SK-N-SH (cell line): ENCODE results near the gene CCL15. TPM values are rescaled to one million over a fixed set of nuclear protein-coding genes. Genes with fewer than 3 reads are reported as not detected.

Source experiments
- CTCF ChIA-PET: fragments of 300-600, 350-600 bp; formaldehyde crosslinking; extraction: SDS; loops from one replicate; lab custom pipeline; 2021; lab: Yijun Ruan, JAX
- POLR2A ChIA-PET: fragments of 350-600 bp; sonication (Branson Sonifier 250); formaldehyde crosslinking; extraction: SDS; loops from one replicate; lab custom pipeline; 2020; ENCODE audit warnings: antibody characterized with exemption, inconsistent platforms; lab: Yijun Ruan, JAX
- DNase-seq: peaks from one replicate; pipeline ENCODE4 v3.0.0; 2012
- H2AFZ ChIP-seq: fragments of 200-600 bp; sonication (generic); 2 replicates; pipeline ENCODE4 v1.8.1; 2016; ENCODE audit warnings: antibody characterized with exemption, mild to moderate bottlenecking, low read depth
- H3F3A ChIP-seq: fragments of 200-600 bp; sonication (generic); replicated peaks from 2 replicates; pipeline ENCODE3; 2016; ENCODE audit warnings: antibody characterized with exemption, mild to moderate bottlenecking; ENCODE audit not compliant: insufficient read depth
- H3K27ac ChIP-seq, 2 experiments: fragments of 200-500 bp in 1 of 2; fragments of 200-600 bp in 1 of 2; sonication (Bioruptor generic) in 1 of 2; sonication (generic), shearing (Covaris generic) in 1 of 2; 2 replicates each; pipeline versions ENCODE4 v1.5.1 to v1.6.1; 2014 to 2016; ENCODE audit warnings: low read depth in 2 of 2, inconsistent platforms in 1 of 2, low read length in 1 of 2, mild to moderate bottlenecking in 1 of 2, mixed read lengths in 1 of 2
- H3K27me3 ChIP-seq: fragments of 200-600 bp; sonication (generic), shearing (Covaris generic); 2 replicates; pipeline ENCODE4 v1.6.1; 2016; ENCODE audit warnings: mixed run types; ENCODE audit not compliant: insufficient read depth
- H3K36me3 ChIP-seq, 2 experiments: fragments of 200-500 bp in 1 of 2; fragments of 200-600 bp in 1 of 2; sonication (Bioruptor generic) in 1 of 2; sonication (generic) in 1 of 2; replicated peaks in 1 of 2; 2 replicates each; pipeline versions ENCODE3 to v1.5.1; 2014 to 2016; ENCODE audit warnings: low read length in 1 of 2, mild to moderate bottlenecking in 1 of 2; ENCODE audit not compliant: insufficient read depth in 2 of 2, control insufficient read depth in 1 of 2
- H3K4me1 ChIP-seq, 2 experiments: fragments of 200-500 bp in 1 of 2; fragments of 200-600 bp in 1 of 2; sonication (Bioruptor generic) in 1 of 2; sonication (generic), shearing (Covaris generic) in 1 of 2; 2 replicates each; pipeline versions ENCODE4 v1.5.1 to v1.6.1; 2014 to 2016; ENCODE audit warnings: low read depth in 1 of 2, low read length in 1 of 2, mixed run types in 1 of 2; ENCODE audit not compliant: insufficient read depth in 2 of 2, control insufficient read depth in 1 of 2
- H3K4me2 ChIP-seq: fragments of 200-600 bp; sonication (generic), shearing (Covaris generic); 2 replicates; pipeline ENCODE4 v1.6.1; 2017; ENCODE audit warnings: mixed run types
- H3K4me3 ChIP-seq, 2 experiments: fragments of 200-500 bp in 1 of 2; fragments of 200-600 bp in 1 of 2; sonication (Bioruptor generic) in 1 of 2; sonication (generic), shearing (Covaris generic) in 1 of 2; 2 replicates each; pipeline versions ENCODE4 v1.5.1 to v1.8.1; 2014 to 2016; ENCODE audit warnings: low read depth in 2 of 2, inconsistent platforms in 1 of 2, low read length in 1 of 2, mild to moderate bottlenecking in 1 of 2, mixed read lengths in 1 of 2, moderate library complexity in 1 of 2
- H3K79me2 ChIP-seq: fragments of 200-600 bp; sonication (generic); 2 replicates; pipeline ENCODE4 v1.8.1; 2017; ENCODE audit warnings: mild to moderate bottlenecking; ENCODE audit not compliant: insufficient read depth
- H3K9ac ChIP-seq: fragments of 200-600 bp; sonication (generic); 2 replicates; pipeline ENCODE4 v1.6.1; 2017; ENCODE audit warnings: mixed run types
- H3K9me2 ChIP-seq: fragments of 200-600 bp; sonication (generic); 2 replicates; pipeline ENCODE4 v1.6.1; 2017; ENCODE audit warnings: mixed run types
- H3K9me3 ChIP-seq: fragments of 200-600 bp; sonication (generic); 2 replicates; pipeline ENCODE4 v1.6.1; 2017; ENCODE audit warnings: mixed run types, mild to moderate bottlenecking, moderate library complexity
- H4K20me1 ChIP-seq: fragments of 200-600 bp; sonication (generic); 2 replicates; pipeline ENCODE4 v1.6.1; 2017; ENCODE audit warnings: mild to moderate bottlenecking, mixed run types; ENCODE audit not compliant: insufficient read depth
- CHD2 ChIP-seq: fragments of 150-350 bp; IDR thresholded peaks from 2 replicates; pipeline ENCODE4 v1.6.1; 2018; ENCODE audit warnings: low read length; ENCODE audit not compliant: partially characterized antibody
- CTCF ChIP-seq: fragments of 200-600 bp; sonication (generic); IDR thresholded peaks from 2 replicates; pipeline ENCODE4 v1.6.1; 2017; ENCODE audit warnings: antibody characterized with exemption, mild to moderate bottlenecking, moderate library complexity
- EP300 ChIP-seq, 2 experiments: IDR thresholded peaks; 2 replicates each; pipeline versions ENCODE4 v1.4.0 to v1.6.1; 2012; ENCODE audit warnings: borderline replicate concordance in 1 of 2, low read depth in 1 of 2, low read length in 1 of 2
- EZH2phosphoT487 ChIP-seq: fragments of 200-600 bp; sonication (generic); IDR thresholded peaks from 2 replicates; pipeline ENCODE4 v1.6.1; 2017; ENCODE audit warnings: low read depth, mixed run types, mild to moderate bottlenecking, antibody characterized with exemption, moderate library complexity, borderline replicate concordance
- FOXJ3 ChIP-seq: sonication (generic); formaldehyde crosslinking; IDR thresholded peaks from 2 replicates; pipeline ENCODE4 v1.5.1; 2020; ENCODE audit warnings: mild to moderate bottlenecking, missing genetic modification reagents
- FOXM1 ChIP-seq: IDR thresholded peaks from 2 replicates; pipeline ENCODE4 v1.4.0; 2012; ENCODE audit warnings: low read depth, mild to moderate bottlenecking
- GABPA ChIP-seq: IDR thresholded peaks from 2 replicates; pipeline ENCODE4 v1.4.0; 2012; ENCODE audit warnings: low read depth, mild to moderate bottlenecking
- JUND ChIP-seq: IDR thresholded peaks from 2 replicates; pipeline ENCODE4 v1.4.0; 2012
- MAX ChIP-seq: IDR thresholded peaks from 2 replicates; pipeline ENCODE4 v1.4.0; 2012; ENCODE audit warnings: low read depth
- MEF2A ChIP-seq: IDR thresholded peaks from 2 replicates; pipeline ENCODE4 v1.4.0; 2012; ENCODE audit warnings: low read depth, borderline replicate concordance
- NFIC ChIP-seq: IDR thresholded peaks from 2 replicates; pipeline ENCODE4 v1.4.0; 2012; ENCODE audit warnings: borderline replicate concordance
- NRF1 ChIP-seq: IDR thresholded peaks from 2 replicates; pipeline ENCODE4 v1.6.1; 2012; ENCODE audit warnings: low read depth, mild to moderate bottlenecking, low read length
- POLR2AphosphoS5 ChIP-seq: IDR thresholded peaks from 2 replicates; pipeline ENCODE4 v1.6.1; 2012; ENCODE audit warnings: low read depth, low read length
- RAD21 ChIP-seq: IDR thresholded peaks from 2 replicates; pipeline ENCODE4 v1.6.1; 2012; ENCODE audit warnings: mild to moderate bottlenecking, low read length
- RCOR1 ChIP-seq: fragments of 150-350 bp; IDR thresholded peaks from 2 replicates; pipeline ENCODE4 v1.6.1; 2017; ENCODE audit warnings: antibody characterized with exemption, low read length
- REST ChIP-seq: IDR thresholded peaks from 2 replicates; pipeline ENCODE4 v1.6.1; 2012; ENCODE audit warnings: mild to moderate bottlenecking, low read depth, low read length, moderate library complexity
- RFX5 ChIP-seq: IDR thresholded peaks from 2 replicates; pipeline ENCODE4 v1.6.1; 2012; ENCODE audit warnings: mild to moderate bottlenecking, improper control_type of control experiment, low read length
- RXRA ChIP-seq: IDR thresholded peaks from 2 replicates; pipeline ENCODE4 v1.4.0; 2012; ENCODE audit warnings: low read depth, mild to moderate bottlenecking, borderline replicate concordance
- SMC3 ChIP-seq: IDR thresholded peaks from 2 replicates; pipeline ENCODE4 v1.6.1; 2012; ENCODE audit warnings: low read depth, low read length, improper control_type of control experiment
- TAF1 ChIP-seq: IDR thresholded peaks from 2 replicates; pipeline ENCODE4 v1.6.1; 2012; ENCODE audit warnings: low read depth, mild to moderate bottlenecking, low read length, moderate library complexity, borderline replicate concordance
- YY1 ChIP-seq: IDR thresholded peaks from 2 replicates; pipeline ENCODE4 v1.4.0; 2012; ENCODE audit warnings: low read depth, mild to moderate bottlenecking
- ZBTB33 ChIP-seq: IDR thresholded peaks from 2 replicates; pipeline ENCODE4 v1.4.0; 2012; ENCODE audit warnings: low read depth, borderline replicate concordance
- WGBS: methylation state at CpG from one replicate; pipeline ENCODE4 v1.1.6; 2017; ENCODE audit warnings: low lambda C conversion rate; 5-methylcytosine and 5-hydroxymethylcytosine counted together
- polyA plus RNA-seq, 3 experiments: library from polyadenylated mRNA; depleted of rRNA; stranded (reverse); fragments of >200 nt; gene quantifications; 2 replicates each; pipeline ENCODE4 v1.2.3, GENCODE V29; 2012

The CCL15 gene
- polyA plus RNA-seq, 1 of the 3 experiments (the other 2 are of a cell fraction), result not detected

- no peak for TF ChIP-seq MAX
- TF ChIP-seq YY1, result no peak
- TF ChIP-seq EZH2phosphoT487, result no peak
- TF ChIP-seq FOXM1, result no peak
- no peak for TF ChIP-seq NRF1
Measured at GRCh38 chr17:36034127-36034526, 32.8 kb upstream of the CCL15 start (continued).

GRCh38 chr17:36030956-36031355 is 29.6 kb upstream of the CCL15 start:
- Histone ChIP-seq H3F3A (no peaks in the 10 kb centered on the region), H3K36me3 (no peaks in the 10 kb centered on the region), H3K9me3 (no peaks in the 10 kb centered on the region), H2AFZ (no peak overlapping the region), H4K20me1 (no peaks in the 10 kb centered on the region), H3K9me2 (no peaks in the 10 kb centered on the region), H3K4me1 (no peaks in the 10 kb centered on the region), H3K79me2 (no peaks in the 10 kb centered on the region), H3K9ac (no peak overlapping the region), H3K4me3 (no peak overlapping the region), H3K27ac (no peak overlapping the region), H3K4me2 (no peak overlapping the region), H3K27me3 (no peaks in the 10 kb centered on the region; the same call in 1 of the 2 replicates)
- ChIA-PET CTCF (no interaction called here), POLR2A (no interaction called here)
- WGBS, result 3% methylated on average over 1 of the region's 1 CpG
- DNase-seq, result no peak
- TF ChIP-seq JUND, result no peak
- TF ChIP-seq NFIC, result no peak
- no peak for TF ChIP-seq MEF2A
- TF ChIP-seq REST, result no peak
- no peak for TF ChIP-seq ZBTB33
- TF ChIP-seq YY1, result no peak
- no peak for TF ChIP-seq CHD2
- TF ChIP-seq RCOR1, result no peak
- no peak for TF ChIP-seq FOXJ3
- no peak for TF ChIP-seq NRF1
- TF ChIP-seq EP300 (IDR thresholded peaks at IDR 0.05; ENCODE audit: borderline replicate concordance in 1 of 2, low read depth in 1 of 2, low read length in 1 of 2), result no peak
- no peak for TF ChIP-seq RFX5
- TF ChIP-seq POLR2AphosphoS5, result no peak
- TF ChIP-seq TAF1, result no peak
- no peak for TF ChIP-seq SMC3
- TF ChIP-seq RAD21, result no peak
- no peak for TF ChIP-seq RXRA
- TF ChIP-seq GABPA, result no peak
- no peak for TF ChIP-seq CTCF
